ENCODE data around the gene FAM117A.

Gene FAM117A

DNA sequence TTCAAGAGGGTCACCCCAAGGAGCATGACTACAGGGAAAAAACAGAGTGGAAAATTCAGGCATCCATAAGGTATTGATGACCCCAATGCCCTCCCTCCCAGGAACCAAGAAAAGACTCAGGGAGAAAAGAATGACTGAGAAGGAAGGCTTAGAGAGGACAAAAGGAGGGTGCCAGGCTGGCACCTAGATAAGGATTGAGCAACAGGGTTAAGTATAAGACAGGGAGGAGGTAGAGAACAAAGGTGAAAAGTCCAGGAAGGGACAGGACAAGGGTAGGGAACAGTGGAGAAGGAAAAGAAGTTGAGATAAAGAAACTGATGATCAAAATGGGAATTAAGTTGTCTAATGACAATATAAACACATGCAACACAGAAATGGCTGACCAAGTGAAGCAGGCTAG, 58.7 kb downstream of the FAM117A start:
- no peak for TF ChIP-seq ZNF19 (tag by site-specific recombination; IDR thresholded peaks at IDR 0.05; ENCODE audit: low read depth)
- TF ChIP-seq ZNF146 (tag by site-specific recombination; IDR thresholded peaks at IDR 0.05): no peak
- no peak for TF ChIP-seq ZNF16 (tag by site-specific recombination; IDR thresholded peaks at IDR 0.05; ENCODE audit: low read depth)
- no peak for TF ChIP-seq ZNF48 (tag by site-specific recombination; IDR thresholded peaks at IDR 0.05)
- TF ChIP-seq ZNF140 (tag by site-specific recombination; IDR thresholded peaks at IDR 0.05): no peak
- TF ChIP-seq ZNF274 (IDR thresholded peaks at IDR 0.05; ENCODE audit: low read length): no peak
- TF ChIP-seq ZNF274 (tag by site-specific recombination; IDR thresholded peaks at IDR 0.05; ENCODE audit: borderline replicate concordance): no peak
- TF ChIP-seq, protein P1, sequence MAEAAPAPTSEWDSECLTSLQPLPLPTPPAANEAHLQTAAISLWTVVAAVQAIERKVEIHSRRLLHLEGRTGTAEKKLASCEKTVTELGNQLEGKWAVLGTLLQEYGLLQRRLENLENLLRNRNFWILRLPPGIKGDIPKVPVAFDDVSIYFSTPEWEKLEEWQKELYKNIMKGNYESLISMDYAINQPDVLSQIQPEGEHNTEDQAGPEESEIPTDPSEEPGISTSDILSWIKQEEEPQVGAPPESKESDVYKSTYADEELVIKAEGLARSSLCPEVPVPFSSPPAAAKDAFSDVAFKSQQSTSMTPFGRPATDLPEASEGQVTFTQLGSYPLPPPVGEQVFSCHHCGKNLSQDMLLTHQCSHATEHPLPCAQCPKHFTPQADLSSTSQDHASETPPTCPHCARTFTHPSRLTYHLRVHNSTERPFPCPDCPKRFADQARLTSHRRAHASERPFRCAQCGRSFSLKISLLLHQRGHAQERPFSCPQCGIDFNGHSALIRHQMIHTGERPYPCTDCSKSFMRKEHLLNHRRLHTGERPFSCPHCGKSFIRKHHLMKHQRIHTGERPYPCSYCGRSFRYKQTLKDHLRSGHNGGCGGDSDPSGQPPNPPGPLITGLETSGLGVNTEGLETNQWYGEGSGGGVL (tag by site-specific recombination; IDR thresholded peaks at IDR 0.05): no peak
- no peak for TF ChIP-seq ZNF670 (tag by site-specific recombination; IDR thresholded peaks at IDR 0.05; ENCODE audit: low read depth)
- TF ChIP-seq, protein P2, sequence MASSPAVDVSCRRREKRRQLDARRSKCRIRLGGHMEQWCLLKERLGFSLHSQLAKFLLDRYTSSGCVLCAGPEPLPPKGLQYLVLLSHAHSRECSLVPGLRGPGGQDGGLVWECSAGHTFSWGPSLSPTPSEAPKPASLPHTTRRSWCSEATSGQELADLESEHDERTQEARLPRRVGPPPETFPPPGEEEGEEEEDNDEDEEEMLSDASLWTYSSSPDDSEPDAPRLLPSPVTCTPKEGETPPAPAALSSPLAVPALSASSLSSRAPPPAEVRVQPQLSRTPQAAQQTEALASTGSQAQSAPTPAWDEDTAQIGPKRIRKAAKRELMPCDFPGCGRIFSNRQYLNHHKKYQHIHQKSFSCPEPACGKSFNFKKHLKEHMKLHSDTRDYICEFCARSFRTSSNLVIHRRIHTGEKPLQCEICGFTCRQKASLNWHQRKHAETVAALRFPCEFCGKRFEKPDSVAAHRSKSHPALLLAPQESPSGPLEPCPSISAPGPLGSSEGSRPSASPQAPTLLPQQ (tag by site-specific recombination; IDR thresholded peaks at IDR 0.05): no peak
- no peak for TF ChIP-seq OVOL3 (tag by site-specific recombination; IDR thresholded peaks at IDR 0.05)
- TF ChIP-seq, protein P3, sequence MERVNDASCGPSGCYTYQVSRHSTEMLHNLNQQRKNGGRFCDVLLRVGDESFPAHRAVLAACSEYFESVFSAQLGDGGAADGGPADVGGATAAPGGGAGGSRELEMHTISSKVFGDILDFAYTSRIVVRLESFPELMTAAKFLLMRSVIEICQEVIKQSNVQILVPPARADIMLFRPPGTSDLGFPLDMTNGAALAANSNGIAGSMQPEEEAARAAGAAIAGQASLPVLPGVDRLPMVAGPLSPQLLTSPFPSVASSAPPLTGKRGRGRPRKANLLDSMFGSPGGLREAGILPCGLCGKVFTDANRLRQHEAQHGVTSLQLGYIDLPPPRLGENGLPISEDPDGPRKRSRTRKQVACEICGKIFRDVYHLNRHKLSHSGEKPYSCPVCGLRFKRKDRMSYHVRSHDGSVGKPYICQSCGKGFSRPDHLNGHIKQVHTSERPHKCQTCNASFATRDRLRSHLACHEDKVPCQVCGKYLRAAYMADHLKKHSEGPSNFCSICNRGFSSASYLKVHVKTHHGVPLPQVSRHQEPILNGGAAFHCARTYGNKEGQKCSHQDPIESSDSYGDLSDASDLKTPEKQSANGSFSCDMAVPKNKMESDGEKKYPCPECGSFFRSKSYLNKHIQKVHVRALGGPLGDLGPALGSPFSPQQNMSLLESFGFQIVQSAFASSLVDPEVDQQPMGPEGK (tag by site-specific recombination; IDR thresholded peaks at IDR 0.05): no peak
- TF ChIP-seq ZNF555 (tag by site-specific recombination; conservative IDR thresholded peaks at IDR 0.05): no peak
- no peak for TF ChIP-seq ZNF133 (tag by site-specific recombination; IDR thresholded peaks at IDR 0.05)
- no peak for TF ChIP-seq KLF8 (tag by site-specific recombination; IDR thresholded peaks at IDR 0.05)
- no peak for TF ChIP-seq ZNF785 (tag by site-specific recombination; IDR thresholded peaks at IDR 0.05)
- no peak for TF ChIP-seq ZNF792 (tag by site-specific recombination; IDR thresholded peaks at IDR 0.05)
- TF ChIP-seq ZBTB1 (tag by site-specific recombination; IDR thresholded peaks at IDR 0.05): no peak
- no peak for TF ChIP-seq KLF16 (tag by site-specific recombination; IDR thresholded peaks at IDR 0.05)
- no peak for TF ChIP-seq ZNF404 (tag by site-specific recombination; IDR thresholded peaks at IDR 0.05)
- TF ChIP-seq HOXC10 (CRISPR knock-in tag; IDR thresholded peaks at IDR 0.05): no peak
- Histone ChIP-seq H3K27ac (ENCODE audit: extremely low read depth, low read depth, low read length) (no peak overlapping the region), H3K4me3 (ENCODE audit: low read depth, low read length) (no peak overlapping the region), H3K9me3 (ENCODE audit: control insufficient read depth, insufficient read depth, low read depth, low read length) (no peaks in the 10 kb centered on the region), H3K36me3 (ENCODE audit: control insufficient read depth in 2 of 2, insufficient read depth in 1 of 2, low read length in 2 of 2) (peaks cover 26 to 58% of the 10 kb centered on the region in 2 experiments), H3K4me1 (ENCODE audit: control insufficient read depth, insufficient read depth, low read length) (no peaks in the 10 kb centered on the region)
- CTCF ChIA-PET: interaction anchor here (0.7 to 27.1 kb wide), 8 partner anchors 9 to 292 kb away, joined by 3 to 486 read pairs (median 34); partner anchors contain the start of genes DLX3 and NXPH3
- POLR2A ChIA-PET: no interaction called here

DNA sequence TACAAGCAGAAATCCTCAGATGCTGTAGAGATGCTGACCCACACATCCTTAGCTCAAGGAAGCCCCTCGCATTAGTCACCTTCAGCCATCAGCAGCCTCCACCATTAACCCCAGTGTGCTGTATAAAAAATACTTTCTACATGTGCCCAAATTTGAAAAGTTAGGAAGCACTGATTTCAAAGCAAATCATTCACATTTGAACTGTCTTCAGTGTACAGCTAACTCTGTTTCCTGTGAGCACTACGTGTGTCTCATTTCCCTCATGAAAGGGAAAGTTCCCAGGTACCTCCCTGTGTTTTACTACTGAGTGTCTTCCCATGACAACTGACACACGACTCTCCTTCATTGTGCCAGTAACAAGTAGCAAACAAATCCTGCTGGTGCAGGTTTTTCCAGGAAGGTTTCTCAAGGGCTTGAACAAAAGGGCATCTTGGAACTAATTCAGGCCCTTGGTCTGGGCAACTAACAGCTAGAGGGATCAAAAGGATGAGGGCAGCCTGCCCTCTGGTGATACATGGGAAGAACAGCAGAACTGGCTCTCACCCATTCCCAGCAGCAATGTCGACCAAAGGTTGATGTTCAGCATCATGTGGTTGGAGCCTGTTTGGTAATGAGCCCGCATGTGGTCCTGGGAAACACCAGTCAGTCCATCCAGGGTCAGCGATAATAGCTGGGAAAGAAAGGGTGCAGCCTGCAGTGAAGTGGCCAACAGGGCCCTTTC, 60.2 kb downstream of the FAM117A start:
- H3K4me1 ChIP-seq (ENCODE audit: control insufficient read depth, insufficient read depth, low read length): no peaks in the 10 kb centered on the region
- CTCF ChIA-PET: interaction anchor here (1.2 to 27.1 kb wide), 7 partner anchors 8 to 293 kb away, joined by 4 to 486 read pairs (median 42); partner anchors contain the start of genes DLX3 and NXPH3
- POLR2A ChIA-PET: interaction anchor here (0.7 to 1.7 kb wide), 2 partner anchors 15 to 60 kb away, joined by 3 to 4 read pairs; partner anchors contain the start of gene FAM117A
- H3K9me3 ChIP-seq (ENCODE audit: control insufficient read depth, insufficient read depth, low read depth, low read length): no peaks in the 10 kb centered on the region
- no peak overlapping the region for H3K4me3 ChIP-seq (ENCODE audit: low read depth, low read length)
- no peak overlapping the region for H3K27ac ChIP-seq (ENCODE audit: extremely low read depth, low read depth, low read length)
- peaks cover 26 to 71% of the 10 kb centered on the region in 2 experiments for H3K36me3 ChIP-seq (ENCODE audit: control insufficient read depth in 2 of 2, insufficient read depth in 1 of 2, low read length in 2 of 2)
- TF ChIP-seq, protein P4, sequence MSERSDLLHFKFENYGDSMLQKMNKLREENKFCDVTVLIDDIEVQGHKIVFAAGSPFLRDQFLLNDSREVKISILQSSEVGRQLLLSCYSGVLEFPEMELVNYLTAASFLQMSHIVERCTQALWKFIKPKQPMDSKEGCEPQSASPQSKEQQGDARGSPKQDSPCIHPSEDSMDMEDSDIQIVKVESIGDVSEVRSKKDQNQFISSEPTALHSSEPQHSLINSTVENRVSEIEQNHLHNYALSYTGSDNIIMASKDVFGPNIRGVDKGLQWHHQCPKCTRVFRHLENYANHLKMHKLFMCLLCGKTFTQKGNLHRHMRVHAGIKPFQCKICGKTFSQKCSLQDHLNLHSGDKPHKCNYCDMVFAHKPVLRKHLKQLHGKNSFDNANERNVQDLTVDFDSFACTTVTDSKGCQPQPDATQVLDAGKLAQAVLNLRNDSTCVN (tag by site-specific recombination; optimal IDR thresholded peaks at IDR 0.05): no peak
- TF ChIP-seq ZNF561 (tag by site-specific recombination; IDR thresholded peaks at IDR 0.05; ENCODE audit: borderline replicate concordance) (peak; percentile 40; the same call in 1 of the 2 replicates), ZNF624 (tag by site-specific recombination; IDR thresholded peaks at IDR 0.05) (no peak), ZNF155 (tag by site-specific recombination; IDR thresholded peaks at IDR 0.05) (no peak), KLF9 (tag by site-specific recombination; IDR thresholded peaks at IDR 0.05; ENCODE audit: low read depth) (no peak), ZNF394 (tag by site-specific recombination; IDR thresholded peaks at IDR 0.05; ENCODE audit: borderline replicate concordance) (no peak)
- TF ChIP-seq, protein P5, sequence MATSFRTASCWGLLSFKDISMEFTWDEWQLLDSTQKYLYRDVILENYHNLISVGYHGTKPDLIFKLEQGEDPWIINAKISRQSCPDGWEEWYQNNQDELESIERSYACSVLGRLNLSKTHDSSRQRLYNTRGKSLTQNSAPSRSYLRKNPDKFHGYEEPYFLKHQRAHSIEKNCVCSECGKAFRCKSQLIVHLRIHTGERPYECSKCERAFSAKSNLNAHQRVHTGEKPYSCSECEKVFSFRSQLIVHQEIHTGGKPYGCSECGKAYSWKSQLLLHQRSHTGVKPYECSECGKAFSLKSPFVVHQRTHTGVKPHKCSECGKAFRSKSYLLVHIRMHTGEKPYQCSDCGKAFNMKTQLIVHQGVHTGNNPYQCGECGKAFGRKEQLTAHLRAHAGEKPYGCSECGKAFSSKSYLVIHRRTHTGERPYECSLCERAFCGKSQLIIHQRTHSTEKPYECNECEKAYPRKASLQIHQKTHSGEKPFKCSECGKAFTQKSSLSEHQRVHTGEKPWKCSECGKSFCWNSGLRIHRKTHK (tag by site-specific recombination; IDR thresholded peaks at IDR 0.05): no peak
